ENCODE measurements around the gene GSTO2.

GSTO2 gene

GRCh38 chr10:104309980-104310978, 41.3 kb downstream of the GSTO2 start:
- no peak for DNase-seq

DNA sequence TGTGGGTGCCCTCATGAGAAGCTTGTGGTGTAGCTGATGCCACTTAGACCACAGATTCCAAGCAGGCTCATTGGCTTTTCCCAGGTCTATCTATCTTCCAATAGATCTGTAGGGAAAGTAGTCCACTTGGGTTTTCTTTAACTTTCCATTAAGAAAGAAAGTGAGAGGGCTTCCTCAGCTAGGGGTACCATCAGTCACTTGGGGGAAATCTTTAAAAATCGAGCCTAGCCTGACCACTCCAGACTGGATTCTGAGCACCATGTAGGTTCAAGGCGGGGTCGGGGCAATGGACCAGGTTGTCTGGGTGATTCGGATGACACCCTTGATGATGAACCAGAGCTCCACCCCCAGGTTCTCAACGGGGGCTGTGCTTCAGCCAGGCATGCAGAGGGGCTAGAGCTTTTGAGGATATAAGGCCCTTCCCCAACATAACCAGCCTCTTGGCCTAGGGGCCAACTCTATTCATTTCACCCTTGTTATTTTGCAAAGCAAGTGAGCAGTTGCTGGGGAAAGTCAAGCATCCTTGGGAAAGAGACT, 42.3 kb downstream of the GSTO2 start:
- DNase-seq: no peak

DNA sequence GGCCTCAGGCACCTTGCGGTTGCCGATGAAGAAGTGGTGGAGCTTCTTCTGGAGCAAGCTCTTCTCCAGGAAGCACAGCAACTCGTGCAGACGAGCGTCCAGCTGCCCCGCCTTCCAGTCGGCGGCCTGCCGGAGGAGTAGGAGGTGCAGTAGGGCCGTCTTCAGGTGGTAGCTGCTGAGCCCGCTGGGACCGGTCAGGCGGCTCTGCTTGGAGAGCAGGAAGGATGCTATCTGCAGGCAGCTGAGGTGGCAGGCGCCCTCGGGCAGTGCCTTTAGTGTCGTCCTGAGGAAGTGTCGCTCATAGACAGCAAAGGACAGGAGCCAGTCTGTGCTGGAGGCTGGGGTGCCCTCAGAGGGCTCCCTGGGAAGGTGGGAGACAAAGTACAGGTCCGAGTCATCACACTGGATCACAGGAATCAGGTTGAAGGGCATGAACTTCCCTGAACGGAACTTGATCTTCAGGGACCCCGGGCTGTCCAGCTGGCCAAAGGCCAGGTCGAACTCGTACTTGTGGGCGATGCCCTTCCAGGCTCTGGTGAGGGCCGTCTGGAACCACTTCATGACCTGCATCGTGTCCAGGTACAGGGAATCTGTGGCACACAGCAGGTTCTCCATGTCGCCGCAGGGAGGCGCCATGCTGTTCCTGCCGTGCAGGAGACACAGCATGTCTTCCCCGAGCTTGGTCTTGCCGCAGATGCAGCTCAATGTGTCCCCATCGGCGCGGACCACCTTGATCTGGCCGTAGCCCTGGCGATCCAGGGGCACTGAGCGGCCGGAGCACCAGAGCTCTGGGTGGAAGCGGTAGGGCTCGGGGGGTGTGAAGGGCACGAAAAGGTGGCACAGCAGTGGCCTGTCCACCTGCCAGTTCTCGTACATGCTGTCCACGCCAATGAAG, 45.9 kb downstream of the GSTO2 start:
- DNase-seq: no peak

DNA sequence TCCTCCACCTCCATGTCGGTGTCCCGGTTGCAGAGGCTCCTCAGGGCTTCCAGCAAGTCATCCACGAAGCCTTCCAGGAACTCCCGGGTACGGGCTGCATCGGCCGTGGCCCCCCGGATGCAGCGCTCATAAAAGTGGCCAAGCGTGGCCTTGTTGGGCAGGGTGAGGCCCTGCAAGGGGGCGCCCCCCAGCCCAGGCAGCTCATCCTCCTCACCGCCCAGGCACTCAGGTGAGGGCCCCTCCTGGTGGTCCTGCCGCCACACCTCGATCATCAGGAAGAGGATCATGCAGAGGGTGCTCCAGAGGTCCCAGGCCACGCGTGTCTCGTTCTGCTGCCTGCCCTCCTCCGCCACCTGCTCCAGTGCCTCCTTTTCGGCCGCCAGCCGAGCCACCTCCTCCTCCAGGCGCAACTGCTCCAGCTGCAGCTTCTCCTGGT, 46.5 kb downstream of the GSTO2 start:
- no peak for DNase-seq

DNA sequence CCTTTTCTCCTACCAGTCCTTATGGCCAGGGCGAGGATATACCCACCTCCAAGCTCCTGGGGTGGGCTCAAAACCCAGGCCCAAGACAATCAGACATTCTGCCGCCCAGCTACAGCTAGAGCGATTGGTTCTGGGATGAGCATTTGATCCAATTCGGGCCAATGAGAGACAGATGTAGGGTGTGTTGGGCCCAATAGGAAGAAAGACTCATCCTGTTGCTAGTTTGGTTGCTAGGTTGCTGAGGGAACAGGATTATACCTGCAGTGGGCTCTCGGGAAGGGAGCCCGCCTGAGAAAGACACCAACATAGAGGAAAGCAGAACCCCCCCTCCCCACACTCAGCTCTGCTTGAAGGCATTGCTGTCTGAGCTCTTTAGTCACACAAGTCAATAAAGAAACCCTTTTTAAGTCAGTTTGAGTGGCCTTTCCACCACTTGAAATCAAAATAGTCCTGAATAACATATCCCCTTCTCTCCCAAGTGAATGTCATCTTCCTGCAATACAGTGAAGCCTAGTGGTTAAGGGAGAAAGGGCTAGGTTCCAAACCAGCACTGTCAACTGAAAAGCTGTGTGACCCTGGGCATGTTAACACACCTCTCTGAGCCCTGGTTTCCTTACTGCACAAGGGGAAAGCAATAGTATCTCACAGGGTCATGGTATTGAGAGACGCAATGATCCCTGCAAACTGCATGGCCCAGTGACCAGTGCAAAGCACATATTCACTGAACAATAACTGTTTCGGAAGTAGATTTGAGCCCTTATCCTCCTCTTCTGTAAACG, 47.5 kb downstream of the GSTO2 start:
- DNase-seq: no peak

GRCh38 chr10:104317269-104317710, 48.3 kb downstream of the GSTO2 start:
- no peak for DNase-seq

DNA sequence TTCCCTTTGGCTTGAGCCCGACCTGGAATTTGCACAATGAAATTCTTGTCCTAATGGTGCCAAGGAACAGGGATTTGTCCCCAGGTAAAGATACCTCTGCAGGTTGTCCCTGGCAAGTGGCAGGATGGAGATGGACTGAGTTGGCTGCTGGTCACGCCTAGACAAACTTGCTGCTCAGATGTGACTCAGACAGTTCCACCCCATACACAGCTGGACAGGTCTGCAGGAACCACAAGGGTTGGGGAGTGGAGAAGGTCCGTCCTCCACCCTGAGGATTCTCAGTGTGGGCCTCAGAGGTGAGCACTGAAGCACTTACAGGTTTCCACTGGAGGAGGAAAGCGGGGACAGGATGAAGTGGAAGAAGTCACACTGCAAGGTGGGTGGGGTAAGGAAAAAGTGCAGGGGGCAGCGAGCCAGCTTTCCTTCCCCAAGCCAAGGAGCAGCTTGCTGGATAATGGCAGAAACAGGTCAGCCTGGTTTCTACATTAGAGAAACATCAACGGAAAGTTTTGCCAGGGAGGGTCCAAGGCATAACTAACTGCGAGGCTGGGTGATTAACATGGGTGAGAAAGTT, 48.8 kb downstream of the GSTO2 start:
- DNase-seq: no peak

DNA sequence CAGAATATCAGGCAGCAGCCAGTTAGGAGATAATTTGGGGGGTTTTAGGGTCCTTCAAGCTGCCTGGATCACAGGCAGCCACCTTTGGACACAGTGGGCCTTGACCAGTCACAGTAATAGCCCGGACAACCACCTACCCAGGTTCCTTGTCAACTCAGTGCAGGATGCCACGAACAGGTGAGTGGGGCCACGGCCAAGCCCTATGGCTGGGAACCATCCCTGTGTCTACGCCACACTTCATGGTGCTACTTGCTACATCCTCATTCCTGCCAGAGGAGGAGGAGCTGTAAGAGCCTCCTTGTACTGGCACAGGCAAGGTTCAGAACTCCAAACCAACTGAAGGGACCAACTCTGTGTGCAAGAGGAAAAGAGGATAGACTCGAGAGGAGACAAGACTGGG, 49.3 kb downstream of the GSTO2 start:
- DNase-seq: no peak

GRCh38 chr10:104318810-104319741, 50.1 kb downstream of the GSTO2 start:
- no peak for DNase-seq

- DNase-seq: no peak
These were observed 52.2 kb downstream of the GSTO2 start for GRCh38 chr10:104321226-104321625.

GRCh38 chr10:104321725-104322415, 52.9 kb downstream of the GSTO2 start:
- no peak for DNase-seq

GRCh38 chr10:104322416-104322782, 53.4 kb downstream of the GSTO2 start:
- DNase-seq: peak; percentile 18

GRCh38 chr10:104323085-104323484, 54.1 kb downstream of the GSTO2 start:
- no peak for DNase-seq

DNA sequence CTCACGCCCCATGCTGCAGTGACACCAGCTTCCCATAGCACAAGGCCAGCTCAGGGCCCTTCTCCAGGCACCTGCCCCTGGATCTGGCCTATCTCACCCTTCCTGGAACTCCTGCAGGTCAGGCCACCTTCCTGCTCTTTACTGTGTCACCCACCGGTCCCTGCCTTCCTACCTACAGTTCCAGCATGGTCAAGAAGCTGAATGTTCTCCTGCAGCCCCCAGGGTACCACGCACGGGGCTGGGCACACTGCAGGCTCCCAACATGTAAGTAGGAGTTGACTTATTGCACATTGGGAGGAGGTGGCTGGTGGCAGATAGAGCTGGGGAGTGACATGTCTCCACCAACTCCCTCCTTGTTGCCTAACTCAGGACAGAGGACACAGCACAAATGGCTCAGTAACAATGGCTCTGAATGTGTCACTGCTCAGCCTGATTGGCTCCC, 54.8 kb downstream of the GSTO2 start:
- DNase-seq: peak; percentile 53

DNA sequence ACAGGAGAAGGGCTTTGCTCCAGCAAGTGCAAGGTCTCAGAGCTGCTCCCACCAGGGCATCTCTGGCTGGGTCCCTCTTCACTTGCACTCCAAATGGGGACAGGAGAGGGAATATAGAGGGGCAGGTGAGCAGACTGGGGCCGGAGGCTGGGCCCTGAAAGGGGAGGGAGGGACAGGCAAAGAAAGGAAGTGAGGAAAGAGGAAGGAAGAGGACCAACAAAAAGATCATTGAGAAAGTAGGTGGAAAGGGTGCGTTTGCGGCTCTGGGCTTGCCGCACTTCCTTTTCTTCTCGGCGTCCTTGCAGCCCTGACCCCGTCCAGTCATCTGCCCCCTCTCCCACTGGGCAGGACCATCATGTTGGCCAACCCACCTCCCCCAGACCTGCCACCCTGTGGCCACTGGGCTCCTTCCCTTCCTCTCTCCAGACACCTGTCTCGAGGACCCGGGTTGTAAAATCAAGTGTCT, 55.3 kb downstream of the GSTO2 start:
- DNase-seq: peak; percentile 79

DNA sequence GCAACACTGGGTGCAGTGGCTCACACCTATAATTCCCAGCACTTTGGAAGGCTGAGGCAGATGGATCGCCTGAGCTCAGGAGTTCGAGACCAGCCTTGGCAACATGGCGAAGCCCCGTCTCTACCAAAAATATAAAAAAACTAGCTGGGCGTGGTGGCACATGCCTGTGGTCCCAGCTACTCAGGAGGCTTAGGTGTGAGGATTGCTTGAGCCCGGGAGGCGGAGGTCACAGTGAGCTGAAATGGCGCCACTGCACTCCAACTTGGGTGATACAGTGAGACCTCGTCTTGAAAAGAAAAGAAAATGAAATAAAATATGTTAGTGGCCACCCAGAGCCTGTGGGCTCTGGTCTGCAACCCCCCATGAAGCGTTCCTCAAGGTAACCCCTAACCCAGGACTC, 55.9 kb downstream of the GSTO2 start:
- DNase-seq: no peak

DNA sequence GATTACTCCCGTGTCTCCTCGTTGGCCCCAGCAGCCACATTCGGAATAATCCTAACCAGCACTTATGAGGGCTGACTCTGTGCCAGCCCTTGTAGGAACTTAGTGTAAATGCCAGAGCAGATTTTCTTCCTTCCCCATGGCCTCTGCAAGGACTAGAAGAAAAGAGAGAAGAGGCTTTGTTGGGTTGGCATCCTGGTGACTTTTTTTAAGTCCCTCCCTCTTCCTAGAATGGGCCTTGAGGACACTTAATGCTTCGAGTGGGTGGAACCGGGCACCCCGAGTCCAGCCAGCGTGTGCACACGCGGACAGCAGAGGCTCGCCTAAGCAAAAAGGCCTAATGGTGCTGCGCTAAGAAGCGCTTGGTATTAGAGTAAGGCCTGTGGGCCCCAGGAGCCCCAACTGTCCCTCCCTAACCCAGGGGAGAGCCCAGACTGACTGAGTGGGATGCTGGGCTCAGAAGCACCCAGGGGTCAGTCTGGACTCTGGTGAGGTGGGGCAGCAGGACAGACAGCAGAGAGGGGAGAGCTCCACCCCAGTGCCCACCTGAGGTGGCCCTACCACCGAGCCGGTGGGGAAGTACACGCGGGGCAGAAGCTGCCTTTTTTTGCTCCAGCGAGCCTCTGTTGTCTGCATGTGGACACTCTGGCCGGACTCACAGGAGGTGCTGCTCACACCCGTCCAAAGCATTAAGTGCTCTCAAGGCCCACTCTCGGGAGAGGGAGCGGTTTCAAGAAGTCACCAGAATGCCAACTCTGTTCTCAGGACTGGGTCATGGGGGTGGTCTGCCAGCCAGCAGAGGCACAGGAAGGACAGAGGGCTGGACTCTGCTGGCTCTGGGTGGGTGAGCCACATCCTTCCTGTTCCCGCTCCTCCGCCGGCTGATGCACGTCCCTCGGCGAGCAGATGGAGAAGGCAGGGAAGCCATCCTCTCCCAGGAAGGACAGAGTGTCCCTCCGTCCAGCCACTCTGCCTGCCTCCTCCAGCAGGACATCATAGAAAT, 56.8 kb downstream of the GSTO2 start:
- no peak for DNase-seq

- DNase-seq: no peak
These were observed 58.1 kb downstream of the GSTO2 start for GRCh38 chr10:104326991-104327610.

Data from MV-4-11 (cell line).